OCI-LY7 (cell line): Measurements from ENCODE around the gene CH25H. TPM values are rescaled to one million over a fixed set of nuclear protein-coding genes. Genes with fewer than 3 reads are reported as not detected.
A peak's percentile ranks its signal among the peaks of the same experiment; 100 is the strongest.

Experiments
- BruUV-seq: library from RNA; stranded (reverse); fragments of 400-500 nt; replicated peaks from 2 replicates; lab custom pipeline; 2021; lab: Mats Ljungman, UMichigan
- CTCF ChIA-PET: fragments of 300-600 bp; sonication (Branson Sonifier 250); formaldehyde crosslinking; loops from one replicate; lab custom pipeline; 2022; ENCODE audit warnings: antibody characterized with exemption; ENCODE audit not compliant: unreplicated experiment; lab: Charles Lee
- POLR2A ChIA-PET: fragments of 300-600 bp; sonication (Branson Sonifier 250); formaldehyde crosslinking; loops from one replicate; lab custom pipeline; 2022; ENCODE audit warnings: antibody characterized with exemption; lab: Charles Lee
- DNase-seq: peaks from one replicate; pipeline ENCODE4 v3.0.0-alpha.2; 2015; ENCODE audit warnings: low spot score
- H2AFZ ChIP-seq: fragments of 200-600 bp; sonication (generic), shearing (Covaris generic); 2 replicates; pipeline ENCODE4 v1.6.1; 2014; ENCODE audit warnings: mild to moderate bottlenecking, antibody characterized with exemption, low read length, moderate library complexity
- H3K27ac ChIP-seq: fragments of 200-600 bp; sonication (generic); 2 replicates; pipeline ENCODE4 v1.5.1; 2014; ENCODE audit warnings: mixed run types, low read depth, mild to moderate bottlenecking, moderate library complexity, low read length, inconsistent platforms; ENCODE audit not compliant: poor library complexity, severe bottlenecking
- H3K36me3 ChIP-seq: fragments of 200-600 bp; sonication (generic); 2 replicates; pipeline ENCODE4 v1.6.1; 2014; ENCODE audit warnings: mild to moderate bottlenecking, antibody characterized with exemption, low read length, moderate library complexity, mixed read lengths; ENCODE audit not compliant: insufficient read depth
- H3K4me1 ChIP-seq: fragments of 200-600 bp; sonication (generic); 2 replicates; pipeline ENCODE4 v1.5.1; 2014; ENCODE audit warnings: mild to moderate bottlenecking, low read length; ENCODE audit not compliant: insufficient read depth, poor library complexity, severe bottlenecking
- H3K4me2 ChIP-seq: fragments of 200-600 bp; sonication (generic); 2 replicates; pipeline ENCODE4 v1.6.1; 2014; ENCODE audit warnings: mild to moderate bottlenecking, low read length
- H3K4me3 ChIP-seq: fragments of 200-600 bp; sonication (generic); 2 replicates; pipeline ENCODE4 v1.5.1; 2014; ENCODE audit warnings: mild to moderate bottlenecking, low read depth, low read length; ENCODE audit not compliant: poor library complexity, severe bottlenecking
- H3K79me2 ChIP-seq: fragments of 200-600 bp; sonication (generic); 2 replicates; pipeline ENCODE4 v1.6.1; 2016; ENCODE audit warnings: low read depth, mild to moderate bottlenecking, low read length, moderate library complexity, mixed read lengths; ENCODE audit not compliant: insufficient read depth
- H3K9me2 ChIP-seq: fragments of 200-600 bp; sonication (generic); 2 replicates; pipeline ENCODE4 v1.6.1; 2016; ENCODE audit warnings: mild to moderate bottlenecking, low read length, mixed read lengths; ENCODE audit not compliant: insufficient read depth
- H3K9me3 ChIP-seq: fragments of 200-600 bp; sonication (generic); 2 replicates; pipeline ENCODE4 v1.6.1; 2014; ENCODE audit warnings: mild to moderate bottlenecking, mixed run types, low read length, mixed read lengths
- H4K20me1 ChIP-seq: fragments of 200-600 bp; sonication (generic); 2 replicates; pipeline ENCODE4 v1.6.1; 2014; ENCODE audit warnings: mild to moderate bottlenecking, antibody characterized with exemption, low read length, moderate library complexity, mixed read lengths; ENCODE audit not compliant: insufficient read depth
- EZH2phosphoT487 ChIP-seq: fragments of 200-600 bp; sonication (generic); IDR thresholded peaks from 2 replicates; pipeline ENCODE4 v1.6.1; 2018; ENCODE audit warnings: low read depth, borderline replicate concordance, mild to moderate bottlenecking, mixed run types, antibody characterized with exemption, low read length, moderate library complexity, mixed read lengths
- intact Hi-C: fragments of 100-400 bp; cut with micrococcal nuclease; formaldehyde crosslinking; loops from one replicate; pipeline ENCODE4 v1.10.0; 2022; ENCODE audit not compliant: unreplicated experiment
- total RNA-seq, 2 experiments: library from RNA; depleted of rRNA in 1 of 2; stranded (reverse); fragments of >200 nt in 1 of 2; shearing (Covaris generic) in 1 of 2; gene quantifications; 2 replicates each; pipeline ENCODE4 v1.2.3, GENCODE V29; 2014 to 2022
- TF ChIP-seq, protein P1 (sequence below): fragments of 200-600 bp; sonication (generic); conservative IDR thresholded peaks from 2 replicates; pipeline ENCODE4 v1.5.1; 2014; ENCODE audit warnings: mild to moderate bottlenecking, antibody characterized with exemption, low read length, moderate library complexity, mixed read lengths

Gene CH25H
- total RNA-seq, 2 experiments from 2014 or later: not detected

DNA sequence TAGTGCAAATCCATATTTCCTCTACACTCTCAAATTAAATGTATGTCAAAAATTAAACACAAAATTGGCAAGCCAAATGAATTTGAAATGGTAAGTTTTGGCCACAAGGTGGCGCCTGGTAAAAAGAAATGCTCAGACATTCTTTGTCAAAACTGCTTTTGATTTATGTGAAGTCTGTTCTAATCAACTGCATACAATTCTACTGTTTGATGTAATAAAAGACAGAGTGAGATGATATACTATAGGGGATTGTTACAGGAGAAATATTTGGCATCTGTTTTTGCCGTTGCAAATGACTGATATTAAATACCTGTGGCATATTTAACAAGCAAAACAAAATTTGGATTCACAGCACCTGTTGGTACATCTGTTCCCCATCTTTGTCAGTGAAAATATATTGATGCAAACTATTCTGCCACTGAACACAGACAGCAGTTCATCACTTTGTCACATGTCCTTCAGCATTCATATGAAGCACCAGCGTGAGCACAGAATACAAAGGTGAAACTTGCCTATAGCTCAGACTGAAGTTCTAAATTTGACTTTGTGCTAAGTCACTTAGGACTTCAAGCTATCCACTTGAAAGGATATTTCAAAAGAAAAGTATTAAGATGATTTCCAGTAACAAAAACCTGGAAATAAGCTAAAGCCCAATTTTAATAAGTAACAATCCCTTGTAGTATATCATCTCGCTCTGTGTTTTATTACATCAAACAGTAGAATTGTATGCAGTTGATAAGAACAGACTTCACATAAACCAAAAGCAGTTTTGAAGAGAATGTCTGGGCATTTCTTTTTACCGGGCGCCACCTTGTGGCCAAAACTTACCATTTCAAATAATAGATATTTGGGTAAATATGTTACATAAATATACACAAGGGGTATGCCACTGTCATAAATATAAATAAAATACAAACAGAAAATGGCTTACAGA lies 10.2 kb upstream of the CH25H start:
- H4K20me1 ChIP-seq: no peaks in the 10 kb centered on the region
- no peaks in the 10 kb centered on the region for H3K79me2 ChIP-seq
- H3K9me2 ChIP-seq: no peaks in the 10 kb centered on the region
- BruUV-seq: no TSS peak
- H3K36me3 ChIP-seq: no peaks in the 10 kb centered on the region
- H3K4me1 ChIP-seq: peaks cover 6% of the 10 kb centered on the region
- H3K27ac ChIP-seq: no peak overlapping the region
- peak overlapping the region; percentile 16; the same call in 1 of the 2 replicates for H2AFZ ChIP-seq
- CTCF ChIA-PET: interaction anchor here (1.0 to 1.1 kb wide), 2 partner anchors 27 to 188 kb away, joined by 3 read pairs; no protein-coding TSS in a partner anchor
- H3K4me3 ChIP-seq: no peak overlapping the region
- peak; percentile 70 for DNase-seq
- TF ChIP-seq, protein P1, sequence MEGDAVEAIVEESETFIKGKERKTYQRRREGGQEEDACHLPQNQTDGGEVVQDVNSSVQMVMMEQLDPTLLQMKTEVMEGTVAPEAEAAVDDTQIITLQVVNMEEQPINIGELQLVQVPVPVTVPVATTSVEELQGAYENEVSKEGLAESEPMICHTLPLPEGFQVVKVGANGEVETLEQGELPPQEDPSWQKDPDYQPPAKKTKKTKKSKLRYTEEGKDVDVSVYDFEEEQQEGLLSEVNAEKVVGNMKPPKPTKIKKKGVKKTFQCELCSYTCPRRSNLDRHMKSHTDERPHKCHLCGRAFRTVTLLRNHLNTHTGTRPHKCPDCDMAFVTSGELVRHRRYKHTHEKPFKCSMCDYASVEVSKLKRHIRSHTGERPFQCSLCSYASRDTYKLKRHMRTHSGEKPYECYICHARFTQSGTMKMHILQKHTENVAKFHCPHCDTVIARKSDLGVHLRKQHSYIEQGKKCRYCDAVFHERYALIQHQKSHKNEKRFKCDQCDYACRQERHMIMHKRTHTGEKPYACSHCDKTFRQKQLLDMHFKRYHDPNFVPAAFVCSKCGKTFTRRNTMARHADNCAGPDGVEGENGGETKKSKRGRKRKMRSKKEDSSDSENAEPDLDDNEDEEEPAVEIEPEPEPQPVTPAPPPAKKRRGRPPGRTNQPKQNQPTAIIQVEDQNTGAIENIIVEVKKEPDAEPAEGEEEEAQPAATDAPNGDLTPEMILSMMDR: peak; percentile 89
- TF ChIP-seq EZH2phosphoT487: no peak
- no peaks in the 10 kb centered on the region for H3K9me3 ChIP-seq
- POLR2A ChIA-PET: interaction anchor here (0.7 to 1.3 kb wide), 2 partner anchors 14 to 211 kb away, joined by 3 read pairs; no protein-coding TSS in a partner anchor
- peak overlapping the region; percentile 10 for H3K4me2 ChIP-seq
- intact Hi-C loops: loop anchor here (1.0 to 2.0 kb wide), 3 partner anchors 282 to 383 kb away; no protein-coding TSS in a partner anchor

DNA sequence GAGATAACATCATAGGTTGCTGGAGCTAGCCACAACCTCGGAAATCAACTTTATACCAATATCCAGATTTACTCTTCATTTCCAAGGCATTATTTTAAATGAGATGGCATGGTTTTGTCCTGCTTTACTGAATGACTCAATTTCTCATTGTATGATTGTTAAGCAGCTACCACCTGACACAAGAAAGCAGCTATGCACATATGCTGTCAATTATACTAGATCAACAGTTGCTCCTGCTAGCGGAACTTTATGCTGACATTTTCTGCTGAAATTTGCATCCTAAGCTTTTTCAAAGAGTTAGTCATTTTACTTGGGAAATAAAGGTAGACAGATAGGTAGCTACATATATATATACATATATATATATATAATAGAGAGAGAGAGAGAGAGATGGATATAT lies 8.9 kb upstream of the CH25H start:
- TF ChIP-seq, protein P1: no peak
- no peak for TF ChIP-seq EZH2phosphoT487
- Histone ChIP-seq H3K4me2 (no peak overlapping the region), H4K20me1 (no peaks in the 10 kb centered on the region), H3K4me1 (peaks cover 6% of the 10 kb centered on the region), H3K27ac (no peak overlapping the region), H3K36me3 (no peaks in the 10 kb centered on the region), H2AFZ (no peak overlapping the region), H3K4me3 (no peak overlapping the region), H3K79me2 (no peaks in the 10 kb centered on the region), H3K9me3 (no peaks in the 10 kb centered on the region), H3K9me2 (no peaks in the 10 kb centered on the region)
- intact Hi-C loops: loop anchor here (2.0 kb wide), 1 partner anchor 381 kb away; no protein-coding TSS in a partner anchor
- no peak for DNase-seq
- ChIA-PET CTCF (interaction anchor here (0.6 to 1.1 kb wide), 2 partner anchors 278 to 281 kb away, joined by 3 to 4 read pairs; no protein-coding TSS in a partner anchor), POLR2A (interaction anchor here (0.6 to 1.6 kb wide), 5 partner anchors 10 to 527 kb away, joined by 3 to 4 read pairs (median 3); no protein-coding TSS in a partner anchor)
- BruUV-seq: no TSS peak
